GM10266 (cell line): ENCODE data around the gene FASN.

Source experiments
- DNase-seq: peaks from one replicate; pipeline ENCODE4 v3.0.0; 2012; ENCODE audit errors: extremely low spot score
- CTCF ChIP-seq: IDR thresholded peaks from 2 replicates; pipeline ENCODE4 v1.5.1; 2012; ENCODE audit warnings: mild to moderate bottlenecking, low read depth; ENCODE audit not compliant: control insufficient read depth, insufficient read depth; ENCODE audit errors: missing control alignments

The FASN gene

GRCh38 chr17:82037889-82038195 lies 60.2 kb downstream of the FASN start:
- TF ChIP-seq CTCF = no peak
- no peak for DNase-seq

GRCh38 chr17:82037092-82037888 lies 60.7 kb downstream of the FASN start, which contains the start of gene DCXR:
Gene DCXR, minus strand, starts transcription at chr17:82037697. Its CDS starts 15 bp downstream, at chr17:82037682.
- peak; percentile 98 for DNase-seq
- TF ChIP-seq CTCF = peak; percentile 91

GRCh38 chr17:82036634-82037091 lies 61.4 kb downstream of the FASN start:
- no peak for TF ChIP-seq CTCF
- no peak for DNase-seq

GRCh38 chr17:82035956-82036633 lies 61.9 kb downstream of the FASN start:
- DNase-seq = no peak
- TF ChIP-seq CTCF = no peak

- no peak for TF ChIP-seq CTCF
- no peak for DNase-seq
These were observed 62.5 kb downstream of the FASN start for GRCh38 chr17:82035488-82035887.

- DNase-seq = no peak
- TF ChIP-seq CTCF = no peak
These were observed 63.5 kb downstream of the FASN start for GRCh38 chr17:82034371-82035011.
